SKM-1 treated with dmso at 0.1 percent for 144 hours (cell line): Measurements from ENCODE around the gene GPR151.

Source experiments
- DNase-seq: peaks from one replicate; lab custom pipeline; 2025; ENCODE audit not compliant: unreplicated experiment; lab: John Stamatoyannopoulos, UW

Gene GPR151

DNA sequence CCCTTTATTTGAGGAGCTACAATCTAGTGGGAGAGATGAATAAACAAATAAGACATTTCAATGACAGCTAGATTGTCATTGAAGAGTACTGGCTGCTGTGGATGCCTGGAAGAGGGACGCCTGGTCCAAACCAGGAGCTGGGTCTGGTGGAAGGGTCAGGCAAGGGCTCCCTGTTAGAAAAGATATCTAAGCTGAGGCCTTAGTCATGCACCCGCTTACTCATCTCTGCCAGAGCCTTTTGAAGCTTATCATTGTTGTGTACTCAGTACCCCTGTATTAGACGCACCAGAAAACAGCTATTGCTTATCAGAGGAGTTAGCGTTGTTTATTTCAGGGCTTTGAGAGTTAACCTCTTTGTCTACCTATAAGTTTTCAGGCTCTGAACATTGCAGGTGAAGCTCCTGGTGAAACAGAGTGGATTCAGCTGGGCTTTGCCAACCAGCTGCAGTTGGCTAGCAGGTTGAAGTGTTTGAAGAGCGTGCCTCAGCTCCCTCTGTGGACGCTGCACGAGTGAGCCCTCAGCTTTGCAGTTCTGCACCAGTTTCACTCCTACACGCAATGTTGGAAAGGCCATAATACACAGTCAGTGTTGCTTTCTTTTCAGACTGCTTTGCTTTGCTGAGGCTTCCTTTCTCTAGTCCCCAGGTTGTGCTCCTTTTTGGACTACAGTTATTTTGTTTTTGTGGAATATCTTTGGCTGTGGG, 5.6 kb upstream of the GPR151 start:
- DNase-seq, result no peak

DNA sequence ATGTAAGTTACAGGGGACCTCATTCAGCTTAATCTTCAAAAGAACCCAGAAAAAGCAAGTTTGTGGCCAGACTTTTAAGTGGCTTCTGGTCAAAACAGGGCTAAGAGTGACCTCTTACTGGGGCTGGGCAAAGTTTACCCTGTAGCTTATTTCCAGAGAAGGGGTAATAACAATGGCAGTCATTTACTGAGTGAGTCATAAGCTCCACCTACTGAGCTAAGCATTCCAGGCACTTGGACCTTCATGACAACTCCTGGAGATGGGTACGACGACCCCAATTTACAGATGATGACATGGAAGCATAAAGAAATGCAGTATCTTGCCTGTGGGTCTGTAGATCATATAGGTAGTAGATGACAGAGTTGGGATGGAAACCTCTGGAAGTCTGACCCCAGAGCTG, 4.7 kb upstream of the GPR151 start:
- DNase-seq, result no peak

DNA sequence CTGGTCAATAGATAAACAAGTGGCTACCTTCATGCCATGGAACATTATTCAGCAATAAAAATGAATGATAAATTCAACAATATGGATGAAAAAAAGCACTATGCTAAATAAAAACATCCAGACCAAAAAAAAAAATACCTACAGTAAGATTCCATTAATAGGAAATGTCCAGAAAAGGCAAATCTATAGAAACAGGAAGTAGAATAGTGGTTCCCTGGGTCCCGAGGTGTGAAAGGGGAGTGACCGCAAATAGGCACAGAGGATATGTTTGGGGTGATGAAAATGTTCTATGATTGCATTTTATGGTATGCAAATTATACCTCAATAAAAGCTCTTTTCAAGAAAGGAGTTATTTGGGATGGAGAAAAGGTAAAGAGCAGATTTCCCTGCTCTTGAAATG, 3.6 kb upstream of the GPR151 start:
- no peak for DNase-seq

DNA sequence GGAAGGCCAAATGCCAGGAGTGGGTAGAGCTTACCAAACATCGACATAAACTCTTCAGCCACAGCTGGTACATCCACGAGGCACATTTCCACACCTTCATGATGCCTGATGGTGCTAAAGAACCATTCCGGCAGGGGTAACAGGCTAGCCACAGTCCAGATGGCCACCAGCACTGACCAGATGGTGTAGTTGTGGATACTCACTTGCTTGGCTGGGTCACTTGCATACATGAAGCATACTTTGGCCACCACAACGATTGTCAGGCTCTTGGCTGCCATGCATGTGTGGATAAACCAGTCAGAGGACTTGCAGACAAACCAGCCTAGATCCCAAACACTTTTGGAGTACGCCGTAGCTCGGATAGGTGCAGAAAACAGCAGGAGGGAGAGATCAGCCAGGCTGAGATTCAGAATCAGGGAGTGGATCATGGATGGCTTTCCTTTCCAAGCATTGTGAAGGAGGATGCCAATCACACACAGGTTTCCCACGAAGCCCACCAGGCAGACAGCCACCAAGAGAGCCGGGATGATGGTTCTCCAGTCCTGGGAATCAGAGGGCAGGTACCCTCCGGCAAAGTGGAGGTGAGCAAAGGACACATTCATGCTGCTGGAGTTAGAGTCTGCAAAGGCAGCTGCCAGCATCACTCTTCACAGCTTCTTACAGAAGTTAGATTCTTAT, 378 bp downstream of the GPR151 start:
- no peak for DNase-seq

DNA sequence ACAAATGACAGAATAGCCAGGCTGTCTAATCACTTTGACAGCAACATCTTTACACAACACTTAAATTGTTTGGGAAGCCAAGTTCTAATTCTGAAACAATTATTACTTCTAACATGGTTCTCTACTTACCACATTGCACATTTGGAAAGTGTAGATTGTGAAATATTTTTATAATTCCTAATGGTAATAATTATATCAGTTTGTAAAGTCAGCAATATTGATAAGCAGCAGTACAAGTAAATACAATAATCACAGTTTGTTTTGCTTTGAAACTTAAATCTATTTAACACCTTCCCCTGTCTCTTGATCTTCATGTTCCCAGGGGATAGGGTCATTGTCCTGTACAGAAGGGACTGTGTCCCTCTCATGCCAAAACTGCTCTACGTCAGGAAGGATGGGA, 1.4 kb downstream of the GPR151 start:
- DNase-seq, result no peak

DNA sequence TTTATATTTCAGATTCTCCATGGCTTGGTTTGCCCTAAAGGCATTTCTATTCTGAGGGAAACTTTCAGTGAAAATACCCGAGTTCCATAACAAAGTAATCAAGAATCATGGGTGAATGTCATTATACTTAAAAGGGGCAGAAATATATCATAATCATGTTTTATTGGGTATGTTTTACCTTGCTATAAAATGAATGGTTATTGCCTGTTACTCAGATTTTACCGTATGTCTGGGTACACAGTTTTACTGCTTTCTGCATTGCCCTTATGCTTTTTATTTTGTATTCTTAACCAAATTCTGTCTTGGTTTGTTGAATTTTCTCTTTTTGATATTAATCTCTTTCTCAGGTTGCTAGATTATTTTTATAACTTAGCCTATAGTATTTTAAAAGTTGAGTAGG, 2.5 kb downstream of the GPR151 start:
- DNase-seq, result no peak

DNA sequence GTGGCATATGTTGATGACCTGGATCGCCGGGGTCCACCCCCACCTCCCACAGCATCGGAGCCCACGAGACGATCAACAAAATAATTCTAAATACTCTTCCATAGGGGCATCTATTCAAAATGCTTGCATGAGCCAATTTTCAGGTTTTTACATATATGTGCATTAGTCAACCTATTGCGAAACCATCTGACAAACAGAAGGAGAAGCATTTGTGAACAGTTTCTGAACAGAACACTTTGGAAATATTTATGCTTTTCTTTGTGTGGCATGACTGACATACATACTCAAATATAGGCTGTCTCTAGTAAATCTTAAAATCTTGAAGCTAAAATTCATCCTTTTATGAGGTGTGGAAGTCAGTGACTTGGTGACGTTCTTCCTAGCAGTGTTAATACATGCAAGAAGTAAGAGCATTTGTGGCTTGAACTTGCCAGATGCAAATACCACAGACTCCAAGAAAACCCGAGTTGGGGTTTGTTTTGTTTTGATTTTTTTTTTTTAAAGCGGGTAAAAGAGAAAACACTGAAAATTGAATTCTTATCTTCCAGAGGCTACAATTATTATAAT, 5.3 kb downstream of the GPR151 start:
- no peak for DNase-seq

DNA sequence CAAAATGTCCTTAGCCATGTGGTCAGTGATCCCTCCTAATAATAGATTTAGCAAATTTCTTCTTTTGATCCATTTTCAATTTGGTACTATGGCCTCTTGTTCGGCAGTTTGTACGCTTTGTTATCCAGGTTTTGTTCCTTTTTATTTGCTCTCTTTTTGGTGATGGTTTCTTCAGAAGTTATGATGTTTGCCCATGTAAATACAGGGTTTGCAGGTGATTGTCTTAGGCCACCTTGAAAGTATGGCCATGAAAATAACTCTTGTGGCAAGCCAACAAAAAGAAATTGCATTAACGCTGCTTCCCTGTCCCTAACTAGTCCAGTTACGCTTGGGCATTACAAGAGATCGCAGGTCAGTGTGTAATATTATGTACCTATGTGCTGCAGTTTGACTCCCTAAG, 8.6 kb downstream of the GPR151 start:
- DNase-seq, result no peak

DNA sequence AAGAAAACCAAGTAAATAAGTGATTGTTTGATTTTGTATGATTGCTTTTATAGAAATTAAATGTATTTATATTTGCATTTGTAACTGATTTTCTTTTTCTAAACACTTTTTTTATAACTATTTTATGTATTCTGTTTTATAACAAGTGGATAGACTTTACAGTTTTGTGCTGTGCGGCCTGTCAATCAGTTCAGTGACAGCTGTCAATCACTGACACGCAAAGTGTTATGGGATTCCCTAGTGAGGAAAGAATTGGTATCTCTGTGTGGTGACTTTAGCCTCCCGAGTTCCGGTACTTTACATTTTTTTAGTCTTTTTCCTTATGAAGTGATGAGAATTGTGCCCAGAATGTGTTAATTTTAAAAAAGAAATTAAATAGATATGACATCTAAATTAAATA, 16.3 kb downstream of the GPR151 start:
- DNase-seq, result no peak

DNA sequence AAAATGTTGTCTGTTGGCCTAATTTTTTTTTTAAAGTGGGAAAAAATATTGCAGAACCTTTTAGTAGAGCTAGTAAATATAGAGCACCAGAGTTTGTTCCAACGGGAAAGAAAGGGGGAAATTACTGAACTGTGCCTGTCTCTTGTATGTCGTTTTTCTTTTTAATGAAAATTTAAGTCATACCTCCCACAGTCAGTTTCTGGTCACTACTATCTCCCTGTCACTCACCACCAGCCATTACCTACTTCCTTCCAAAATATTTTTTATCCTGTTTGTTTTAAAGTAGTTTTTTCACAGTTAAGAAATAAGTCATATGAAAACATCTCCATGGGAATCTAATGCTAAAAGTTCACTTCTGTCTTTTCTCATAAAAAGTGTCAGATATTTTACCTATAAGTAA, 21.3 kb downstream of the GPR151 start:
- DNase-seq, result no peak

DNA sequence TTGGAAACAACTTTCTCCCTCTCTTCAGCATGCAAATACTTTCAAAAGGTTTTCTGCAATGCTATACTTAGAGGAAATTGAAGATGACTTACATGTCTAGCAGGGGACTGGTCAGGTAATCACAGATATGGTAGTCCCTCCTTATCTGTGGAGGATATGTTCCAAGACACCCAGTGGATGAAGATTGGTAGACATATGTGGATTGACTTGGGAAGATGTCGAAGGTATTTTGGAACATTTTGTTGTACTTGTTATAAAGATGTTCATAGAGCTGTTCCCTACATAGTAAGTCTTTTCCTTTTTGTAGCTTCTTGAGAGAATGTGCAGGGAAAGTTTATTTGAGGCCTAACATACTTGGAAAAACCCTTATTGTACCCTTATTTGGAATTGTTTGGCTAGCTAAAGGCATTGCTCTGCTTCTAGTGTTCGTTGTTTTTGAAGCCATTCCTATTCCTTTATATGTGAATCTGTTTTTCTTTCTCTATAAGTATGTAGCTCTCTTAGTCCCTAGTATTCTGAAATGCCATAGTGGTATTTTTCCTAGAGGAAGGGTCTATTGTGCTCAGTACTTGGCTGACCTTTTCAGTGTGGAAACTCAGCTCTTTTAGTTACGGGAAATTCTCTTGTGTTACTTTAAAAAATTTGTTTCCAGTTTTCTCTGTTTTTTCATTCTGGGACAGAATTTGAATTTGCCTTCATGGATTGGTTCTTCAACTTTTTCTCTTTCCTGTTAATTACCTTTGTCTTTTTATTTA, 25.7 kb downstream of the GPR151 start:
- no peak for DNase-seq

DNA sequence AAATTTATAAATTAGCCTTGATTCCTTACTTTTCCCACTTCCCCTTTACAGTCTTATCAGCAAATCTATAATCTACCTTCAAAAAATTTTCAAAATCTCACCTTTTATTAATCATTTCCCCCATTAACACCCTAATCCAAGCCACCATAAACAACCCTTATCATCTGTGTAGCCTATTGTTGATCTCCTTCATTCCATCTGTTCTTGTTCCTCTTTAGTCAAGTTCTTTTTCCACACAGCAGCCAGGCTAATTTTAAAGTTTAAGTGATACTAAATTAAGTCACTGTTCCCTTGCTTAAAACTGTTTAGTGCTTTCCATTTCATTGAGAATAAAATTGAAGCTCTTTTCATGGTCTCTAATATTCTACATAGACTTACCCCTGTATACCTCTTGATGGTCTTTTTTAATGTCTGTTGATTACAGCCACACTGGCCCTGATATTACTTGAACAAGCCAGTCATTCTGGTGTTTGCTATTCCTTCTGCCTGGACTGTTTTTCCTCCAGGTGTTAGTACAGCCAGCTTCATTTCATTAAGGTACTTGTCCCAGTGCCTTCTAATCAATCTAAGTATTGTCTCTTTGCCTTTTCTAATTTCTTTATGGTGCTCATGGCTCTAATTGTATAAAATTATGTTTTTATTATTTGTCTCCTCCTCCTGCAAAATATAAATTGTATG, 31.1 kb downstream of the GPR151 start:
- DNase-seq, result no peak

DNA sequence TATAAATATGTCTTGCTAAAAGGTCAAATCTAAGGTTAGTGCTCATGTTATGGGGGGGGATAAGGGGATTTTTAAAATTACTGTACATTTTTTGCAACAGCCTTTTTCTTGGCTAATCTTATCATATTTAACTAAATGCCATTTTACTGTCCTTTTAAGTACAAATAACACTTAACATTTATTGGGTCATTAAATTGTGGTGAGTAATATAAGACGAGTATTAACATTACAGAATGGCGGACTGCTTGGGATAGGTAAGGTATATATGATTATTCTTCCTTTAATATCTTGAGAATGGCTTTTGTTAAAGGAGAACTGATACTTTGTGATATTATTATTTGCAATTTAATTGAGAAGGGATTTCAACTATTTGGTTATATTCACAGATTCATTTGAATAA, 33.2 kb downstream of the GPR151 start:
- no peak for DNase-seq

DNA sequence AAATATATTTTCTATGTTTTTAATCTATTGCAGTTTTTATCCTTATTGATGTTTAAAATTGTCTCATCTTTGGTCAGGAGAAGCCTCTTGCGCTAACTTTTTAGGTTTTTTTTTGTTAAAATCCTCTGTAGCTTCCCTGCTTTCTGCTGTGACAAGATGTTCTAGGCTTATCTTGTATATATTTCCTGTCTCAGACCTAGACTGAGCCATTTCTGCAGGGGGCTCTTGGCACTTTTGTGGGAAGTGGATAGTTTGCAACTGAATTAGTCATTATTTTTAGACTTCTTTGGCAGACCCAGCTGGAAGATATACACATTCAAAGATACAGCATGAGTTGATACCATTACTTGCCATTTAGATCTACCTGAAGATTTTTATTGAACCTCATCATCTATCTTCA, 40.1 kb downstream of the GPR151 start:
- no peak for DNase-seq

DNA sequence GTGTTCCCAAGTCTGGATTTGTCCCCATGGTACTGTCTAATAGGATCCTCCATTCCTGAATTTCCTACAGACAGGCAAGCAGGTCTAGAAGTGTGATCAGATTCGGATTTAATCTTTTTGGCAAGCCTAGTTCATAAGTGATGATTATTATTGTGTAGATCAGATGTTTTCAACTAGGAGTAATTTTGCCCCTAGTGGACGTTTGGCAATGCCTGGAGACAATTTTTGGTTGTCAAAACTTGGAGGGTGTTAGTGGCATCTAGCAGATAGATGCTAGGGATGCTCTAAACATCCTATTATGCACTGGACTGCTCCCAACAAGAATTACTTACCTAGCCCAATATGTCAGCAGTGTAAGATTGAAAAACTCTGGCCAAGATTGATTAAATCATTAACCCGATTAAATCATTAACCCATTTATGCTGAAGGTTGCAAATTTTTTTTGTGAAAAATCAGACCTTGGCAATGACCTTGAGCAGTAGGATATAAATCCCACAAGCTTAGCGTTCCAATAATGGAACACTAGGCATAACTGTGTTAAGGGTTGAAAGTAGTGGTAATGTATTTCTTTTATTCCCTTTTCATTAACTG, 40.7 kb downstream of the GPR151 start:
- no peak for DNase-seq

DNA sequence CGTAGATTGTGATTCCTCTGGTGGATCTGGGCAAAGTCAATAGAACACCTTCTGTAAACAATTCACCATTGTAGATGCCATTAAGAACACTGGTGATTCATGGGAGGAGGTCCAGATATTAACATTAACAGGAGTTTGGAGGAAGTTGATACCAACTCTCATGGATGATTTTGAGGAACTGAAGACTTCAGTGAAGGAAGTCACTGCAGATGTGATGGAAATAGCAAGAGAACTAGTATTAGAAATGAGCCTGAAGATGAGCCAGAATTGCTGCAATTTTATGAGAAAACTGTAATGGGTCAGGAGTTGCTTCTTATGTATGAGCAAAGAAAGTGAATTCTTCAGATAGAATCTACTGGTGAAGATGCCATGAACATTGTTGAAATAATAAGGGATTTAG, 41.9 kb downstream of the GPR151 start:
- DNase-seq, result peak; percentile 28

DNA sequence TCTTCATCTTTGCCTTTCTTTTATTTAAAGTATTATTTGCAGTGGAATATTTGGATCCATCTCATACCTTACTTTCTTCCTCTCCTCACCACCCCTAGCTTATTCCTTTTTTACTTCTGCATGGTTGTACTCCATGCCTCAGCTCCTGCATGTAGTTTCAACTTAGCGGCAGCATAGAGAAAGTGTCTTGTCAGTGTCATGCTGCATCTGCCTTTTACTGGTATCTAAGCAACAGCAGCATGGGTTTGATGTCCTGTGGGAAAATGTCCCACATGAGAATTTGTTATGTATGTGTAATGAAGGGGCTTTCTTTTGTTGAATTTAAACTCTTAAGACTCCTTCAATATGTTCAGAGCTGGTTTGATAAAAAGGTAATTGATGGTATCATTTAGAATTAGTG, 48.2 kb downstream of the GPR151 start:
- no peak for DNase-seq

DNA sequence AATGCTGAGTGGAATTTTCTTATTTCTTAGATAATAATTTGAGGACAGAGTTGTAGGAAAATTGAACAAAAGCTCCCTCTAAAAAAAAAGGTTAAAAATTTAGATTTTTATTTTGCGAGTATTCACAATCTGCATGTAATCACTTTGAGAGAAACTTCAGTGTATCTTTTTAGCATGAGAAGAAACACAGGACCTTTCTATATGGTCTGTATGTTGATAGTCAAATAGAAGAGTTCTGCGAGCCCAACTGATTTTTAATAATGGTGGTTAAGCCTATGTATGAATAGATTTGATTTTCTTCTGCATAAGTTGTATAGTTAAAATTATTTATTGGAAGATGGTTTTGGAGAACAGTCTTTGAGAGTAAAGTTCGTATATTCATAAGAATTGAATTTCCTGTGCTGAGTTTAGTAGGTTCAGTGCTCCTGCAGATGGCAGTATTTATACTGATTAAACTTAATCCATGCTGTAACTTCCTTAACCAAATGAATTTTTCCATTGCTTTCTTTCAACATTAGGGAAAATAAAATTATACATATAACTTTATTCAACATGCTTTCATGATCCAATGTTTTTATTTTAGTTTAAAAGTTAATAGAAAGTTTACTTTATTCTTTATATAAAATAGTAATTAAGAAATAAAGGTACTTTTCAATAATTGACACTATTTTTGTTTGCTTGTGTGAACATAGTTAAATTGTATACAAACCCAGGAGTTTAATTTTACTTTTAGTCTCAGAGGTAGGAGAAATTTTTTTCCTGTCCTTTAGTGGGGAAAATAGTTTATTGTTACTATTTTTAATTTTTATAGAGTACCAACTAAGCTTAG, 49.3 kb downstream of the GPR151 start:
- DNase-seq, result no peak

DNA sequence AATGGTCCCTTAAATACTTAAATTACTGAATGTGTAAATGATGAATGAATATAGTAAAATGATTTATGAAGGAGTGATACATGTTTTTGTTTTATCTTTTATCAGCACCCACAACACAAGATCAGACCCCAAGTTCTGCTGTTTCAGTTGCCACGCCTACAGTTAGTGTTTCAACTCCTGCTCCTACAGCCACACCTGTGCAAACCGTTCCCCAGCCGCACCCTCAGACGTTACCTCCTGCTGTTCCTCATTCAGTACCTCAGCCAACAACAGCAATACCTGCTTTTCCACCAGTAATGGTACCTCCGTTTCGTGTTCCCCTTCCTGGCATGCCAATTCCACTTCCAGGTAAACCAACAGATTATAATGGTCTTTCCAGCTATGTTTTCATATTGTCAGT, 52.5 kb downstream of the GPR151 start:
- no peak for DNase-seq
